ENCODE measurements around the gene MORN5.

Gene MORN5

DNA sequence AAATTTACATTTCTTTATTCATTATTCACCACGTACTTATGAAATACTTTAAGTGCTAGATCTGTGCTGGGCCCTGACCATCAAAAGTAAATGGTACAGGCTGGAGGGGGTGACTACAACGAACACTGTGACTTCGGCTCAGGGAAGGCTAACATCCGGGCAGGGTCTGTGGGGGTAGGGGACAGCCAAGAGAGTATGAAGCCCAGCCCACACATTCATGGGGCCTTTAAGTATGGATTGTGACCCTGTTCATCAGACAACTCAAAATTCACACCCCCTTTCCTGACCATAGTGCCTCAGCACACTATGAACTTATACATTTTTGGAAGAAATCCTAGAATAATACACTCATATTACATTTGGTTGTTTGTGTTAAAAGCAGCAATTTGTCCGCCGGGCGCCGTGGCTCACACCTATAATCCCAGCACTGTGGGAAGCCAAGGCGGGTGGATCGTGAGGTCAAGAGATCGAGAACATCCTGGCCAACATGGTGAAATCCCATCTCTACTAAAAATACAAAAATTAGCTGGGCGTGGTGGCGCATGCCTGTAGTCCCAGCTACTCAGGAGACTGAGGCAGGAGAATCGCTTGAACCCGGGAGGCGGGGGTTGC lies 33.3 kb downstream of the MORN5 start:
- no peak for DNase-seq

DNA sequence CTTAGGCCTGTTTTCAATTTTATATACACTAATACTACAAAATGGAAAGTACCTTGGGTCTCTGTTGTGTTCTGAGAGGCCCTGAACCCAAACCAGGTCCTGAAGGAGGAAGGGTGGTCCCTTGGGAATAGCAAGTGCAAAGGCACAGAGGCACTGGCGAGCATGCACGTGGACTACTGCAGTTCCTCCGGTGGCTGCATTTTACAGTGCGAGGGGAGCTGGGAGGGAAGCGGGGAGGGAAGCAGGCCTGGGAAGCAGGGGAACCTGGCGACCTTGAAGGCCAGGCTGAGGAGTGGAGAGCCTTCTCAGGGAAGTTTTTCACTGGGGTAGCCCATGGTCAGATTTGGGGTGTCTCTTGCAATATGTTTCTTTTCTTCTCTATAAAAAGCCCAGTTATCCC lies 33.9 kb downstream of the MORN5 start:
- no peak for DNase-seq

DNA sequence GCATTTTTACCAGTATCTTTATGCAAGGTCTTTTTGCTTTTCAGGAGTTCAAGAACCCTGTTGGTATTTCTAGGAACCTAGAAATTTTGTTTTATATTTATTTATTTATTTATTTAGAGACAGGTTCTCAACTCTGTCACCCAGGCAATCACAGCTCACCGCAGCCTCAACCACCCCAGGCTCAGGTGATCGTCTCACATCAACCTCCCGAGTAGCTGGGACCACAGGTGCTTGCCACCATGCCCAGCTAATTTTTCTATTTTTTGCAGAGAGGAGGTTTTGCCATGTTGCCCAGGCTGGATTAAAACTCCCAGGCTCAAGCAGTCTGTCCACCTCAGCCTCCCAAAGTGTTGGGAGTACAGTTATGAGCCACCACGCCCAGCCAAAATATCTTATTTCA lies 36.2 kb downstream of the MORN5 start:
- no peak for DNase-seq

DNA sequence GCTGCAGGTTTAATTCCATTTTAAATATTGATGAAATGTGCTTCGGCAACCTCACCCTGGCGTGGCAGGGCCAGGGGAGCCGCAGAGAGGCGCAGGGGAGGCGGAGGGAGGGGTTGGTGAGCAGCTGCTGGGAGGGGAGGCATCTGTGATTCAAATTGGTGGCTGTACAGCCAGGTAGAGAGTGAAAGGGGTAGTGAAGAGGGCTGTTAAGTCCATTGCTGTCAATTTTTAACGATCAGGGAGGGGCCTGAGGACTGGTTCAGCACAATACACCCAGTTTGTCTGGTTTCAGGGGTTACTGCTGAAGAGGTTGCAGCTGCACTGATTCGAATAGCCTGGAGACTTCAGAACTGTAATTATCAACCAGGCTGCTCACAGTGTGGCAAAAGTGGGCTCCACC lies 37.7 kb downstream of the MORN5 start:
- DNase-seq: no peak

DNA sequence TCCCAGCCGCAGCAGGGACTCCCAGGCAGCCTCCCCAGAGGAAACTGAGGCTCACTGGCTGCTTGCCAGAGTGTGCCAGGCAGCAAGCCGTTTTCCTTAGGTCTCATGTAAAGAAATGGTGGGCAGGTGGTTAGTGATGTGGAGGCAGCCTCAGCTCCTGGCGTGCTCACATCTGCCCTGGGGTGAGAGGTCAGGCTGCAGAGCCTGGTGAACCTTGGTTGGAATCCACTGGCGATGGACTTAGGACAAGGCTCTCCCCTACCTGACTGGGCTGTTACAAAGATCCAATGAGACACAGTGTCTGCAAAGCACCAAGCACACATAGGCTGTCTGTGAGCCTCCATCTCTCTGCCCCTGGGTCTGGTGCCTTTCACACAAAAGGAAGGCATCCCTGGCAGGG lies 38.2 kb downstream of the MORN5 start:
- no peak for DNase-seq

DNA sequence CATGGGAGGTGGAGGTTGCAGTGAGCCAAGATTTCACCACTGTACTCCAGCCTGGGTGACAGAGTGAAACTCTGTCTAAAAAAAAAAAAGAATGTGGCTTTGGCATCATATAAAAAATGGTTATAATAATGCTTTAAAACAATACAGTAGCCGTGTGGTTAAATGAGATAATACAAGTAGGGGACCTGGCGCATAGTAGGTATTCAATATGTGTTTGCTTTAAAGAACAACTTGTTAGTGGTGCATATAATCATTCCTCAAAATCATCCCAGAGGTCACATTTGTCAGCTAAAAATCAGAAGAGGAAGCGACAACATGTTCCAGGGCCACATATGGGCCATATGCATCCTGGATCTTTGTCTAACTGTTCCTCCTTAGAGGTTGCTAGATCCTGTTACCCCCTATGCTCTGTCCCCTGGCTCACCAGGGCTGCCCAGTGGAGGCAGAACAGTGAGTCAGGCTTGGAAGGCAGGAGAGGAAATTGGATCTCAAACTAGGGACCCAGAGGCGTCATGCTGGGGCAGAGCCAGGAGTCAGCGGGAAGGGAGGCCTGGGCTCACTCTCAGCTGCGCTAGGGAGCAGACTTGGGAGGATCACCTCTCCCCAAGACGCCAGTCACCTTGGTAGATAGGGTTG lies 41.4 kb downstream of the MORN5 start:
- no peak for DNase-seq

DNA sequence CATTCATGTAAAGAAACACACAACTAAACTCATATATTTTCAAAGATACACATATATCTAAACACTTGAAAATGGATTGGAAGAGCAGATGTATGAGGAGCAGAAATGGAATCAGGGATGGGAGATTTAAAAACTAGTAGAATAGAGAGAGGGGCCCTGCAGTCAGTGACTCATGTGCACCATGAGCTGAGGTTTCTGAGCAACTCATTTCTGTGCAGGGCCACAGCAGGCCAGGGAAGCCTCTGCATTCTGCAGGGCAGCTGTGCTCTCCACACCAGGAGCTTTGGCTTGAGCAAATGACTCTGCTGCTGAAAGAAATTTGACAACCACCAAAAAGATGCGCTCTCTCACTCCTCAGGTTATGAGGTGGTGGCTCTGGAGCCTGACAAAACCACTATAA lies 41.9 kb downstream of the MORN5 start:
- no peak for DNase-seq

DNA sequence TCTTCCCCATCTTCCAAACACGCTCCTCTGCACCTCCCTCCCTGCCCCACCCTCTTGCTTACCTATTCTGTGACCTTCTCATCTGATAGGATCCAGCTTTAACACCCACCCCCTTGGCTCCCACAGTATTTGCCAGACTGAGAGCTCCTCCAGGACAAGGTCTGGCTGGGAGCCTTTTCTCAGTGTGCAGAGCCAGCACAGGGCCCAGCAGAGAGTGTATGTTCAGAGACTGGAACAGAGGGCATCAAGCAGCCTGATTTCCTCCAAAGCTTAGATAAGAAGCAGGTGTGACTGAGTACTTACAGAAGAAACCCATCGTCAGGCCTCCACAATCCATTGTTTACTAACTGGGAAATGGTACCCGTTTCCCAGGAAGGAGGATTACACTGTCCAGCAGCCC lies 42.4 kb downstream of the MORN5 start:
- no peak for DNase-seq

DNA sequence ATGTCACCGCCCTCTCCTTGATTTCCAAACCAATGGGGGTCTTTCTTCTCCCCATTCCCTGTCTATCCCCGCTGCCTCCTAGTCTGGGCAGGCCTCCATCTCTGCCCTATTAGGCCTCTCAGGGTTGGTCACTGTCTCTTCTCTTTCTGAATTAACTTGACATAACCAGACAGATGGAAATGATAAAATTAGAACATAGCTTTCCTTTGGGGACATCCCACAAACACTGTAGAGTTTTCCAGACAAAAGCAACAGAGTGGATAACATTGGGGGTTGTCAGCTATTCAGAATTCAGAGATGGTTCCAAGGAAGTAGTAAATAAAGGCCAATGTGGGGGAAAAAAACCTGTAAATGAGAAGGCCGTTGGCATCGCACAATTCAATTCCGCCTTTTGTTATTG lies 44.3 kb downstream of the MORN5 start:
- no peak for DNase-seq

DNA sequence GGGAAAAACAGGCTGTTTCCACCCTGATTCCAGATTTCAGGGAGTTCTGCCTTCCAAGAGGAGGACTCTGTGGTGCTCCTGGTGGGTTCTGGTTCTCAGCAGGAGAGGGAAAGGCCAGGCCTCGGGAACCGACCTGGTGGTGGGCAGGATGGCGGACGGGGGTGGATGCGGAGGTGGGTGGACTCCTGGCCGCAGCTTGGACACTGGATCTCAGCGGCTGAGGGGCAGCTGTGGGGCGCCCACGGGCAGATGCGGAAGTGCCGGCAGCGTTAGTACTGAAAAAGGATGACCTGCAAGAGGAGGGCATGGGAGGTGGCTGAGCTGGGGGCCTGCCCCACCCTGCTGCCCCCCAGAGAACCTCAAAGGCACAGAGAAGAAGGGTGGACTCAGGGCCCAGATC lies 44.8 kb downstream of the MORN5 start:
- no peak for DNase-seq

DNA sequence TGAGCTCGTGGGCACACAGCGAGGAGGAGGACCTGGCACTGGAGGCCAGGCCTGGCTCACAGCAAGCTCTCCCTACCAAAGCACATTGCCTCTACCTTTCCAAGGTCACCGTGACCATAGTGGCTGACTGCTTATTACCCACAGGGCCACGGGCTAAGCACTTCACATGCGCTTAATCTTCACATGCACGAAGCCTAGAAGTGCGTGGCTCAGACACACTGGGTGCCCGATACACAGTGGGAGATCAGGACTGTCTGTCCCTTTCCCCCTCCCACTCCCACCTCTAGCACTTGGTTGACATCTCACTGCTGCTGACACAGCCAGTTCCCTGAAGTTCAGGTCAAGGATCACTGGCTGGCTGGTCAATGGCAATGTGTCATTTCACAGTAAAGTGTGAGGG lies 45.5 kb downstream of the MORN5 start:
- DNase-seq: no peak

DNA sequence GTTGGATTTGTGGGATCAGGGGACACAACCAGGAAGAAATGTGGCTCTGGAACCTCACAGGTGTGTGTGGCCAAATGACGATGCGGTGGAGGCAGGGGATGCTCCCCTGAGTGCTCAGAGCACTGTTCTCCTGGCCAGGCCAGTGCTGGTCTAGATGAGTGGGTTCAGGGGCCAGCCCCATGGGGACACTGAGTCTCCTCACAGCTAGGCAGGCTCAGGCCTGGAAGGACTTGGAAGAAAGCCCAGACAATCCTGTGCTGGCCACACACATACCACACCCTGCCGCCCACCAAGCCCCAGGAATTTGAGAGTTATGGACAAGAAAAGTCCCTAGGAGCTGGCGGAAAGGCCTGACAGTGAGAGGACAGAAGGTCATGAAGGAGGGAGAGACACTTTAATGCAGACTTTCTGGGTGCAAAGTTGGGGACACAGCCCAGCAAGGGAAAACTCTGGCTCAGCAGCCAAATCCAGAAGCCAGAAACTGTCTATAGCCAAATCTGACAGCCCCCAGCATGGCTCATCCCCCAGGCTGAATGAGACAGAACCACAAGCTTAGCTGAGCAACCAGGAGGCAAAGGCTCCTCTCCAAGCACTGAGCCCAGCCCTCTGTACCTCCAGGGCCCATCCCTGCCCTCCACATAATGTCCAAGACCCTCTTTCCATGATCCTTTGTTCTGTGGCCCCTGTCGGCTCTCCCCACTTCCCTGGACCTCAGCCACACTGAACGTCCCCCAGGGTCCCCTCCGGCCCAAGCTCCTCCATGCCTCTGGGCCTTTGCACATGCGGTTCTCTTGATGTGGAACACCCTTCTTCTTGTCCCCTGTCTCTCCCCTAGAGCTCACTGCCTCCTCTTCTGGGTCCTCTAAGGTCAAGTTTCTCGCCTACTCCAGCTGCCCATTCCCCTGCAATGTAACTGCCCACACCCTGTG lies 46.7 kb downstream of the MORN5 start:
- DNase-seq: no peak

DNA sequence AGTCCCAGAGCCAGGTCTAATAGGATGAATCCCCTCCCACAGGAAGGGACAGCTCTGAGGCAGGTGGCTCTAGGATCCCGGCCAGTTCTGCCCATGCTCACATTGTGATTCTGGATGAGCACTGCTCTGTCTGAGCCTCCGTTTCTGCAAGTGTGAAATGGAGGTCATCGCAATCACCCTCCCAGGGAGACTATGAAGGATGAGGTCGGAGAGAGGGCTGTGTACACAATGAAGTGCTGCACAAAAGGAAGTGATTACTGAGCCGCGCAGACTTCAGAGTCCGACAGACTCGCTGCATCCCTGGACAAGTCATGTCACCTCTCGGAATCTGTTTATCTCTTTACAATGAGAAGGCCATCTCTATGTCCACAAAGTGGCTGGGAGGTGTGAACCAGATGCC lies 47.4 kb downstream of the MORN5 start:
- no peak for DNase-seq

DNA sequence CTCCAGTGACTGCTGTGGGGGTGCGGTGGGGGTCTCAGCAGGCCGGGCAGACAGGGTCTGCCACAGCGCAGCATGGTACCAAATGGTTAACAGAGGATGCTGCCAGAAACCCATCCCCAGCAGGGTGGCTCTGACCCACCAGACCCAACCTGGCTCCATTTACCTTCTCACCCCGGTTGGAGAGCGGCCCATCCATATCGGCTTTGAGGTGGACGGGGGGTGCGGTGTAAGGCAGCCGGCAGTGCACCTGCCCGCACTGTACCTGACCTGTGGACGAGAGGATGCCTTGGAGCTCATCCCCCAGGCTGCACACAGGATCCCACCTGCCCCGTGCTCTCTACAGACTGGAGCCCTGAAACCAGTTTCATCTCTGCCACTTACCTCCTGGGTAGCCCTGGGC lies 49.7 kb downstream of the MORN5 start:
- no peak for DNase-seq

DNA sequence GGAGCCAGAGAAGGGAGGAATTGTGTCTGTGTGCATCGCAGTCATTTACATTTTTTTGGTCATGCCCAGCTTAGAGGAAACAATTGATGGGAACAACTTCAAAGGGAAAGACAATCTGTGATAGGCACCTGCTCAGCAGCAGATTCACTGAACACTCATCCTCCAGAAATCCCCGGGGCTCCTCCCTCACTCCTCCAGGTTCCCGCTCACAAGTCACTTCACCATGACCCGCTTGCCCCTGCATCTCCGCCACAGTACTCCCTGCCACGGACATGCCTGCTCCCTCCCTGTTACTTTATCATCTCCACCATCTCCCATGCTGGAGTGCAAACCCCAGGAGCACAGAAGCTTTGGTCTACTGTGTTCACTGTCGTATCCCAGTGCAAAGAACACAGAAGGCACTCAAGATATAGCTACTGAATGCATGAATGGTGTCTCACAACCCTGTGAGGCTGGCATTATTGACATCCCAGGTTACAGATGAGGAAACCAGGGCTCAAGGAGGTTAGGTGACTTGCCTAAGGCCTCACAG lies 52.8 kb downstream of the MORN5 start:
- DNase-seq: no peak

DNA sequence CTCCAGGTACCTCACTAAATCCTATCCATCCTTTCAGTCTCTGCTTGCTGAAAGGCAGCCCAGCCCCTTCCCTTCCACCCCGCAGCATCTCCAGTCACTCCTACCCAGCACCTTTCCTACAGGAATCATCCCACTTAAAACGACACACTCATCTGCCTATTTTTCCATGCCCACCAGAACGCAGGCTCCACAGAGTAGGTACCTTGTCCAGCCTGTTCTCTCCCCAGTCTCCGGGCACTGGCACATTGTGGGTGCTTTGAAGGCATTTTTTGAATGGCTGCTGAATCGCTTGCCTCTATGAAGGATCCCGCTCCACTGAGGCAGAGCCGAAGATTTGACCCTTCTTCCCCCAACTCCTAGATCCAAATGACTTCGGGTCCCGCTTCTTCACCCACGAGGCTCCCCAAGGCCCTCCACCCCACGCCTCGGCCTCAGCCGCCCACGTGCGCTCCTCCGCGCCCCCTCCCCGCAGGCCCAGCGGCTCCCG lies 53.4 kb downstream of the MORN5 start:
- no peak for DNase-seq

DNA sequence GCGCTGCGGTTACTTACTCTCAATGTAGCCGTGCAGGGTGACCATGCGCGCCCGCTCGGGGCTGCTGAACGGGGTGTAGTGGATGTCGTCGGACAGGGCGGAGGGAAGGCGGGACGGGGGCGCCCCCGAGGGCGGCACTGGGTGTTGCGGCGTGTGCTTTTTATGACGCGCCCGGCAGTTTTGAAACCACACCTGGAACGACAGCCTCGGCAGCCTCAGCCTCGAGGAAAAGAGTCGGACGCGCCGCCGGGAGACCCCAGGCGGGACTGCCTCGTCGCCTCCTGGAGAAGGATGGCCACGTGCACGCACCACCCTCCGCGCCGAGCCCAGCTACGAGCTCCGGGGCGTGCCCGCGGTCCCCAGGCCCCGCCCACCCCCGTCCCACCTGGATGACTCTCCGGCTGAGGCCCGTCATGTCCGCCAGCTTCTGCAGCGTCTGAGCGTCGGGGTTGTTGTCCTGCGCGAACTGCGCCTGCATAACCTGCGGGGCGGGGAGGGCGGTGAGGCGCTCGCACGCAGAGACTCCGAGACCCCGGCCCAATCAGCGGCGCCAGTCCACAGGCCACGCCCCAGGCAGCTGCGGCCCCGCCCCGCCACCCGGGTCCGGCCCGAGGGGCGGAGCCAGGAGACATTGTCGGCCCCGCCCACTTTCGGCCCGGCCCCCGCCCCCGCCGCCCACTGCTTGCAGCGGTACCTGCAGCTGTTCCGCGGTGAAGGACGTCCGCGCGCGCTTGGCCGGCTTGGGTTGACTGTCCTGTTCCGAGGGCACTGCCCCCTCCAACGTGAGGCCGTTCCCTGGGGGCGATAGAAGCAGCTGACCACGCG lies 54.1 kb downstream of the MORN5 start:
- no peak for DNase-seq

DNA sequence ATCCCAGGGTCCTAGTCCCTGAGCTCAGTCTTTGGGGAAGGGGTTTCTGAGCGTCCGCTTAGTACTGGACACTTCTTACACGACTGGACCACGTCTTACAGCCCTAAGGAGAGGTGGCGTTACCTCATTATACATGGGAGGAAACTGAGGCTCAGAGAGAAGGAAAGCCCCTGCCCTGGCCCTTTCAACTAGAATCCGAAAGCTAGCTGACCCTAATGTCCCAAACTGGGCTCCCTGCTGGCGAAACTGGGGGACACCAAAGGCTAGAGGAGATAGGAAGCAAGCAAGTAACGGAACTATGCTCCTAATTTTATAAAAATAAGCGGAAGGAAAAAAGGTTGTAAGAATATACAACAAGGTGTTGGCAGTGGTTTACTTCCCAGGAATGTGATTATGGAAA lies 54.8 kb downstream of the MORN5 start:
- no peak for DNase-seq

DNA sequence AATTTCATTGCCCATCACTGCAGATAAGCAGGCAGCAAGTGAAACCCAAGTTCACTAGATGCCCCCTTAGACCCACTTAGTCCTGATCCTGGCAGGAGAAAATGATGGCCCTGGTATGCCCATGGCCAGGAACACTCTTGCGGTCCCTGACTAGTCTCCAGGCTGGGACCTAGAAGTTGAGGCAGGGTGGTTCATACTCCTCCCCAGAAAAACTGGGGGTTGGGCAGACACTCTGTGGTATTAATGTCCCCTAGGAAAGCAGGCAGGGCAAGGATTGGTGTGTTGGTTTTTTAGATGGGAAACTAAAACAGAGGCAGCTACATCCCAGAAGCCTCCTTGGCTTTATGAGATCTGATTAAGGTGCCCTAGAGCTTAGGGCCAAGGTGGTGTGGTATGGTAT lies 56.0 kb downstream of the MORN5 start:
- DNase-seq: no peak

DNA sequence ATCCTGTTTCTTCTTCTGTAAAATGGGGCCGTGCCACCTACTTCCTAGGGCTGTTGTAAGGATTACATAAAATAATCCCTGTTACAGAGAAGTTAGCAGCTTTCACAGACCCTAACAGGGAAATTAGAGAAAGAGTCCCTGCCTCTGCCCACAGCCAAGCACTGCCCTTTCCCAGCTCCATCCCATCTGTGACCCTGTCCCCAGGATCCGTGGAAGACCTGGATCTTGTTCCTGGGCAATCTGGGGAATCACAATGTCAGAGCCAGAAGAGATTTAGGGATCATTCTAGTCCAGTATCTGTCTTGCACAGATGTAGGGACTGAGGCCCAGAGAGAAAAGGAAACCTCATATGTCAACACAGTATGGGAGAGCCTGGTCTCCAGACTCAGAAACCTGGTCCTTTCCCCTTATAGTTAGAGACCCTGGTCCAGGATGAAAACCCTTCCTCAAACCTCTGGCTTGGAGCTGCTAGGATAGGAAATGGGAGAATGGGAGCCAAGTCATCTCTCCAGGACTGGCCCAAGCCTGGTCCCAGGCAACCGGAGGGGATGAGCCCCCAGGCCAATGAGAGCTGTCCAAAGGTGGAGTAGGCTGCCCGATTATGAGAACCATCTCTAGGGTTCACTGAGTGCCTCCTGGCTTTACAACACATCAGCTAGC lies 56.6 kb downstream of the MORN5 start:
- DNase-seq: no peak

DNA sequence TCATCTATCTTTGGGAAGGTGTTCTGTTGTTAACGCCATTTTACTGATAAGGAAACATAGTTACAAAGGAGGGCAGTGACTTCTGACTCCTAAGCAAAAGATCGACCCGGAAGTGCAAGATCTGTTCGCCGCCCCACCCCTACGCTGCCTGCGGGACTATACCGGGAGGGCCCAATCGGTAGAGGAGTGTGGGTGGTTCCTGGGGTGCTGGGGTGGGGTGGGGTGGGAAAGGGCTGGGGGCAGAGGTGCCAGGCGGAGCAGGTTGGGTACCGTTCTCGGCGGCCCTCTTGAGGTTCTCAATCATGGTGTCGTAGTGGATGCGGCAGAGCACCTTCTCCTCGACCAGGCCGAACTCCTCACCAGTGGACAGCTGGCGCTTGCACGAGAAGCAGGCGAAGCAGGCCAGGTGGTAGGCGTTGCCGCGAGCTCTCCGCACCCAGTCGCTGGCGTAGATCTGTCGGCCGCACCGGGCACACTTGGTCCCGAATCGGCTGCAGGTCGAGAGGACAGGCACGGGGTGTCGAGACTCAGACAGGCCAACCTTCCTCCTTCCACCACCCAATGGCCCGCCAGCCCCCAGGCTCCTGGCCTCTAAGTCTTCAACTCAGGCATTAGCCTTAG lies 57.2 kb downstream of the MORN5 start:
- no peak for DNase-seq

DNA sequence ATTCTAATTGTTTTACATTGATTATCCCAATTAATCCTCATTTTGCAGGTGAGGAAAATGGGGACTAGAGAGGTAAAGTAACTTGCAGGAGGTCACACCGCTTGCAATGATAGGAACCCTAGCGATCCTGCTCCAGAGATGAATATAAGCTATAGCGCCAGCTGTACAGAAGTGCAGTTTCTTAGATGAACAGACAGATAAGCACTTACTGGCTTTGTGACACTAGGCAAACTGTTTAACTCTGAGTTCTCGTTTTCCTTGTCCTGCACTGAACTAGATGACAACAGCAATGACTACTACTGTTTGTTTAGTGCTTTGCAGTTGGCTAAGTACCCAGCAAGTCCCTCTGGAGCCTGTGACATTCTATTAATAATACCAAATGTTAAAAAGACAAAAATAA lies 57.9 kb downstream of the MORN5 start:
- no peak for DNase-seq

Data from SIG-M5 (cell line).